ENCODE data around the gene GGT6.

GGT6 gene

GRCh38 chr17:4539025-4539424 is 21.4 kb downstream of the GGT6 start:
- no peaks in the 10 kb centered on the region for H3K79me2 ChIP-seq (ENCODE audit: insufficient read depth, low read length)
- H2AFZ ChIP-seq (ENCODE audit: low read depth, low read length), result no peak overlapping the region
- ATAC-seq (ENCODE audit: insufficient read depth, low read depth) (no peak), DNase-seq (no peak)
- no peak for TF ChIP-seq CTCF (IDR thresholded peaks at IDR 0.05; ENCODE audit: borderline replicate concordance, extremely low read depth, low read length, poor library complexity, severe bottlenecking)
- TF ChIP-seq EZH2 (IDR thresholded peaks at IDR 0.05; ENCODE audit: borderline replicate concordance, low read depth, low read length, severe bottlenecking), result no peak
- H3K36me3 ChIP-seq (ENCODE audit: insufficient read depth, low read length), result peaks cover 64% of the 10 kb centered on the region
- H4K20me1 ChIP-seq (ENCODE audit: insufficient read depth, low read length), result peaks cover 38% of the 10 kb centered on the region
- H3K4me3 ChIP-seq (ENCODE audit: low read depth in 1 of 2, low read length in 2 of 2), result no peak overlapping the region
- no peak overlapping the region for H3K9ac ChIP-seq (ENCODE audit: low read depth, low read length)
- no peak overlapping the region for H3K27ac ChIP-seq (ENCODE audit: low read length)
- no peaks in the 10 kb centered on the region for H3K9me3 ChIP-seq (ENCODE audit: insufficient read depth, low read length, severe bottlenecking)
- no peak overlapping the region for H3K4me2 ChIP-seq (ENCODE audit: insufficient read depth, low read length)
- no peaks in the 10 kb centered on the region for H3K4me1 ChIP-seq (ENCODE audit: insufficient read depth, low read length)
- no peaks in the 10 kb centered on the region for H3K27me3 ChIP-seq (ENCODE audit: insufficient read depth, low read length, poor library complexity)

- ATAC-seq (ENCODE audit: insufficient read depth, low read depth) (no peak), DNase-seq (no peak)
- no peaks in the 10 kb centered on the region for H3K27me3 ChIP-seq (ENCODE audit: insufficient read depth, low read length, poor library complexity)
- no peaks in the 10 kb centered on the region for H3K4me1 ChIP-seq (ENCODE audit: insufficient read depth, low read length)
- H4K20me1 ChIP-seq (ENCODE audit: insufficient read depth, low read length), result peaks cover 34% of the 10 kb centered on the region
- H3K9ac ChIP-seq (ENCODE audit: low read depth, low read length), result no peak overlapping the region
- no peak overlapping the region for H3K4me3 ChIP-seq (ENCODE audit: low read depth in 1 of 2, low read length in 2 of 2)
- no peaks in the 10 kb centered on the region for H3K9me3 ChIP-seq (ENCODE audit: insufficient read depth, low read length, severe bottlenecking)
- H3K36me3 ChIP-seq (ENCODE audit: insufficient read depth, low read length), result peaks cover 58% of the 10 kb centered on the region
- TF ChIP-seq CTCF (IDR thresholded peaks at IDR 0.05; ENCODE audit: borderline replicate concordance, extremely low read depth, low read length, poor library complexity, severe bottlenecking), result no peak
- no peak for TF ChIP-seq EZH2 (IDR thresholded peaks at IDR 0.05; ENCODE audit: borderline replicate concordance, low read depth, low read length, severe bottlenecking)
- H3K4me2 ChIP-seq (ENCODE audit: insufficient read depth, low read length), result no peak overlapping the region
- no peaks in the 10 kb centered on the region for H3K79me2 ChIP-seq (ENCODE audit: insufficient read depth, low read length)
- no peak overlapping the region for H2AFZ ChIP-seq (ENCODE audit: low read depth, low read length)
- no peak overlapping the region for H3K27ac ChIP-seq (ENCODE audit: low read length)
Measured at GRCh38 chr17:4538236-4539002, 22.0 kb downstream of the GGT6 start.

GRCh38 chr17:4537451-4538235 is 22.7 kb downstream of the GGT6 start:
- TF ChIP-seq CTCF (IDR thresholded peaks at IDR 0.05; ENCODE audit: borderline replicate concordance, extremely low read depth, low read length, poor library complexity, severe bottlenecking), result no peak
- TF ChIP-seq EZH2 (IDR thresholded peaks at IDR 0.05; ENCODE audit: borderline replicate concordance, low read depth, low read length, severe bottlenecking), result no peak
- Histone ChIP-seq H3K27me3 (ENCODE audit: insufficient read depth, low read length, poor library complexity) (no peaks in the 10 kb centered on the region), H3K4me1 (ENCODE audit: insufficient read depth, low read length) (no peaks in the 10 kb centered on the region), H3K36me3 (ENCODE audit: insufficient read depth, low read length) (peaks cover 50% of the 10 kb centered on the region), H3K27ac (ENCODE audit: low read length) (no peak overlapping the region), H3K9me3 (ENCODE audit: insufficient read depth, low read length, severe bottlenecking) (no peaks in the 10 kb centered on the region), H3K79me2 (ENCODE audit: insufficient read depth, low read length) (no peaks in the 10 kb centered on the region), H3K9ac (ENCODE audit: low read depth, low read length) (no peak overlapping the region), H3K4me2 (ENCODE audit: insufficient read depth, low read length) (no peak overlapping the region), H2AFZ (ENCODE audit: low read depth, low read length) (no peak overlapping the region), H3K4me3 (ENCODE audit: low read depth in 1 of 2, low read length in 2 of 2) (no peak overlapping the region), H4K20me1 (ENCODE audit: insufficient read depth, low read length) (peaks cover 32% of the 10 kb centered on the region)
- DNase-seq (no peak), ATAC-seq (ENCODE audit: insufficient read depth, low read depth) (no peak)

All from DND-41 (cell line).